ENCODE data around the gene ZNF574. TPM values are rescaled to one million over a fixed set of nuclear protein-coding genes. Genes with fewer than 3 reads are reported as not detected.

The ZNF574 gene
- polyA plus RNA-seq, 1 donor (not counting 4 experiments of a cell fraction or from before 2014, with no cell fraction given): 6.8 TPM

GRCh38 chr19:42081584-42082203, 5.7 kb downstream of the ZNF574 start:
- H3K9me1 ChIP-seq (ENCODE audit: control insufficient read depth, extremely low read depth, insufficient read depth, low read length): peaks cover 10% of the 10 kb centered on the region
- FAIRE-seq (peak; percentile 20), DNase-seq (ENCODE audit: low read depth, low spot score) (no peak)
- H3K9me3 ChIP-seq (ENCODE audit: control insufficient read depth, low read depth, low read length): no peaks in the 10 kb centered on the region
- H3K27ac ChIP-seq (ENCODE audit: control insufficient read depth, insufficient read depth, low read length): no peak overlapping the region
- no peak overlapping the region for H3K4me3 ChIP-seq (ENCODE audit: control insufficient read depth in 2 of 3, extremely low read depth in 1 of 3, insufficient read depth in 2 of 3, low read depth in 1 of 3, low read length in 3 of 3)
- peaks cover 54% of the 10 kb centered on the region for H3K79me2 ChIP-seq (ENCODE audit: control insufficient read depth, insufficient read depth, low read length)
- H3K4me1 ChIP-seq (ENCODE audit: control insufficient read depth, extremely low read depth, insufficient read depth, low read length): peaks cover 27% of the 10 kb centered on the region
- peaks cover 29% of the 10 kb centered on the region for H4K20me1 ChIP-seq (ENCODE audit: control insufficient read depth, extremely low read depth, insufficient read depth, low read length)
- no peak for TF ChIP-seq EZH2 (IDR thresholded peaks at IDR 0.05; ENCODE audit: low read length)
- peak; percentile 47 to 62 (median 52) for TF ChIP-seq CTCF (optimal IDR thresholded peaks at IDR 0.05 in 1 of 3, IDR thresholded peaks at IDR 0.05 in 1 of 3, conservative IDR thresholded peaks at IDR 0.05 in 1 of 3; ENCODE audit: extremely low read depth in 1 of 3, insufficient read depth in 2 of 3, low read length in 3 of 3)
- no peaks in the 10 kb centered on the region for H3K27me3 ChIP-seq (ENCODE audit: control insufficient read depth, extremely low read depth, insufficient read depth, low read length)
- dilution Hi-C loops (cut with MboI; ENCODE audit: extremely low pct_ligation_motif_present, low sequenced_read_pairs): no loop called here
- peaks cover 26 to 28% of the 10 kb centered on the region in 2 experiments for H3K36me3 ChIP-seq (ENCODE audit: control insufficient read depth in 2 of 2, extremely low read depth in 1 of 2, insufficient read depth in 2 of 2, low read length in 2 of 2)
- no peak overlapping the region for H2AFZ ChIP-seq (ENCODE audit: control insufficient read depth, low read length)
- H3K4me2 ChIP-seq (ENCODE audit: control insufficient read depth, extremely low read depth, insufficient read depth, low read depth, low read length): no peak overlapping the region
- no peak overlapping the region for H3K9ac ChIP-seq (ENCODE audit: control insufficient read depth, extremely low read depth, insufficient read depth, low read length)

DNA sequence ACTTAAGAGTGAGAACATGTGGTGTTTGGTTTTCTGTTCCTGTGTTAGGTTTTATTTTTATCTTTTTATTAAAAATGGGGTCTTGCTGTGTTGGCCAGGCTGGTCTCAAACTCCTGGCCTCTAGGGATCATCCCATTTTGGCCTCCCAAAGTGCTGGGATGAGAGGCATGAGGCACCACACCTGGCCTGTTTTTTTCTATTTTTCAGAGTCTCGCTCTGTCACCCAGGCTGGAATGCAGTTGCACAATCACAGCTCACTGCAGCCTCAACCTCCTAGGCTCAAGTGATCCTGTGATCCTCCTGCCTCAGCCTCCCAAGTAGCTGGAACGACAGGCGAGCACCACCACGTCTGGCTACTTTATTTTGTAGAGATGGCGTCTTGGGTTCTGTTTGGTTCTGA, 7.6 kb downstream of the ZNF574 start:
- Histone ChIP-seq H3K9me3 (ENCODE audit: control insufficient read depth, low read depth, low read length) (no peaks in the 10 kb centered on the region), H3K4me3 (ENCODE audit: control insufficient read depth in 2 of 3, extremely low read depth in 1 of 3, insufficient read depth in 2 of 3, low read depth in 1 of 3, low read length in 3 of 3) (no peak overlapping the region), H4K20me1 (ENCODE audit: control insufficient read depth, extremely low read depth, insufficient read depth, low read length) (peaks cover 20% of the 10 kb centered on the region), H3K36me3 (ENCODE audit: control insufficient read depth in 2 of 2, extremely low read depth in 1 of 2, insufficient read depth in 2 of 2, low read length in 2 of 2) (peaks cover 26 to 28% of the 10 kb centered on the region in 2 experiments), H3K27me3 (ENCODE audit: control insufficient read depth, extremely low read depth, insufficient read depth, low read length) (no peaks in the 10 kb centered on the region), H3K4me2 (ENCODE audit: control insufficient read depth, extremely low read depth, insufficient read depth, low read depth, low read length) (no peak overlapping the region), H3K9me1 (ENCODE audit: control insufficient read depth, extremely low read depth, insufficient read depth, low read length) (peaks cover 7% of the 10 kb centered on the region), H2AFZ (ENCODE audit: control insufficient read depth, low read length) (no peak overlapping the region), H3K79me2 (ENCODE audit: control insufficient read depth, insufficient read depth, low read length) (peaks cover 35% of the 10 kb centered on the region), H3K9ac (ENCODE audit: control insufficient read depth, extremely low read depth, insufficient read depth, low read length) (no peak overlapping the region), H3K4me1 (ENCODE audit: control insufficient read depth, extremely low read depth, insufficient read depth, low read length) (peaks cover 12% of the 10 kb centered on the region), H3K27ac (ENCODE audit: control insufficient read depth, insufficient read depth, low read length) (no peak overlapping the region)
- no peak for TF ChIP-seq EZH2 (IDR thresholded peaks at IDR 0.05; ENCODE audit: low read length)
- no peak for TF ChIP-seq CTCF (optimal IDR thresholded peaks at IDR 0.05 in 1 of 3, IDR thresholded peaks at IDR 0.05 in 1 of 3, conservative IDR thresholded peaks at IDR 0.05 in 1 of 3; ENCODE audit: extremely low read depth in 1 of 3, insufficient read depth in 2 of 3, low read length in 3 of 3)
- dilution Hi-C loops (cut with MboI; ENCODE audit: extremely low pct_ligation_motif_present, low sequenced_read_pairs): no loop called here
- FAIRE-seq (no peak), DNase-seq (ENCODE audit: low read depth, low spot score) (no peak)

Measured in keratinocyte (primary cell).